ENCODE measurements around the gene PRRT1.
A peak's percentile ranks its signal among the peaks of the same experiment; 100 is the strongest.
"Not testable (repeated sequence)": the region's sequence is repeated elsewhere in the genome, so short reads cannot be mapped to it uniquely, and the experiment has no call there.

Gene PRRT1

GRCh38 chr6:32187725-32188380, 36.1 kb upstream of the PRRT1 start:
- not testable (repeated sequence) for DNase-seq

DNA sequence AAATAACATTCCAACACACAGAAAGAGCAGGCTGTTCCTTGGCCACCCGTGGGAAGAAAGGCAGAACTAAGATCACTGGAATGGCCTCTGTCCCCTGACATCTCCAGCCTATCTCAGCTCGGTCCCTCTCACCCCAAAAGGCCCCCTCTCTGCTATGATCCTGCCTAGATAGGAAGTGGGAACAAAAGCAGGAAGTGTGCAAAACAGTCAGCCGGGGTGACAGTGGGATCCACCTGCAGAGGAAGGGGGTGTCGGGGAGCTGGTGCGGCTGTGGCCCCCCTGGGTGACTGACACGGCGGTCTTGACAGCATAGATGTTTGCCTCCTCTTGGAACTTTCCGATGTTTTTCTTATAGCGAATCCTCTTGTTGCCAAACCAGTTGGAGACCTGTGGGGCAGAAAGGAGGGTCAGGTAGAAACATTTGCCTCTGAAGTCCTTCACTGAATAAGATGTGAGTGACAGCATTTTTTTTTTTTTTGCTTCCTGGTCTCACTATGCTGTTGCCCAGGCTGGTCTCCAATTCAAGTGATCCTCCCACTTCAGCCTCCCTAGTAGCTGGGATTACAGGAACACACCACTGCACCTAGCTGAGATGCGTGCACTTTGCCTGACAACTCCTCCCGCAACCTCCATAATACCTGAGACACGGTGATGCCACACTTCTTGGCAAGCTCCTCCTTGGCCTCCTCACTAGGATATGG, 35.4 kb upstream of the PRRT1 start:
- no peak for DNase-seq

- not testable (repeated sequence) for DNase-seq
These were observed 34.6 kb upstream of the PRRT1 start for GRCh38 chr6:32186151-32186840.

DNA sequence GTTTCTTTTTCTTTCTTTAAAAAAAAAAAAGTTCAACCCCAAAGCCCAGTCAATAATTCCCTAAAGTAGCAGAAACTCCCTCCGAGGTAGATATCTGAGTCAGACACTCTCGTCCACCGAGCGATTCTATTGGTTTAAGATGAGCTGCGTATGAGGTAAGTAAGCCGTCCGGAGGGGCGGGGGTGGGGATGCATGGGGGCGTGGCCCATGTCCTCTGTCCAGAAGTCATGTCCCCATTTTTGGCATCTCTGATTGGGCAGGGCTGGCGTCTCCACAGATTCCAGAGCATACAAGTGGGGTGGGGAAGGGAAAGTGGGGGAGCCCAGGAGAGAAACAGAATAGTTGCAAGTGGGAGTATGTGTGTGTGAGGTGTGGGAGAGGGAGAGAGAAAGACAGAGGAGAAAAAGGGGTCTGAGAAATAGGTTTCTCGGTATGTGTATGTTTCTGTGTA, 34.0 kb upstream of the PRRT1 start:
- DNase-seq: not testable (repeated sequence)

- DNase-seq: no peak
These were observed 32.4 kb upstream of the PRRT1 start, which contains the start of gene AGER for GRCh38 chr6:32184084-32184640. Gene AGER, minus strand, starts transcription at chr6:32184253. Its CDS starts 31 bp downstream, at chr6:32184222.

DNA sequence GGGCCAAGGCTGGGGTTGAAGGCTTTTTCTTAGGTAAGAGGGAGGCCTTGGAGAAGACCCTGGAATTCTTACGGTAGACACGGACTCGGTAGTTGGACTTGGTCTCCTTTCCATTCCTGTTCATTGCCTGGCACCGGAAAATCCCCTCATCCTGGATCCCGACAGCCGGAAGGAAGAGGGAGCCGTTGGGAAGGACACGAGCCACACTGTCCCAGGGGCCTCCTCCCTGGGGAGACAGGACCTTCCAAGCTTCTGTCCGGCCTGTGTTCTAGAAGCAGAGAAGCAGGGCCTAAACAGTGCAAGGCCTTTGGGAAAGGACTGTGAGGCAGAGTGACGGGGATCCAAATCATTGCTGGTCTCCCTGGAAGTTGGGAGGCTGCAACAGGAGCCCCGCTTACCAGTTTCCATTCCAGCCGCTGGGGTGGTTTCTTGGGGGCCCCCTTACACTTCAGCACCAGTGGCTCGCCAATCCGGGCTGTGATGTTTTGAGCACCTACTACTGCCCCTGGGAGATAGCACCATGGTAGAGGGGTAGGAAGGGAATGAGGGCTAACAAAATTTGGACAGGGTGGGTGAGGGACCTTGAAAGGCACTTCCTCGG, 31.8 kb upstream of the PRRT1 start:
- DNase-seq: no peak

GRCh38 chr6:32183030-32183429, 31.3 kb upstream of the PRRT1 start:
- no peak for DNase-seq

- DNase-seq: no peak
These were observed 30.8 kb upstream of the PRRT1 start for GRCh38 chr6:32182555-32182981.

DNA sequence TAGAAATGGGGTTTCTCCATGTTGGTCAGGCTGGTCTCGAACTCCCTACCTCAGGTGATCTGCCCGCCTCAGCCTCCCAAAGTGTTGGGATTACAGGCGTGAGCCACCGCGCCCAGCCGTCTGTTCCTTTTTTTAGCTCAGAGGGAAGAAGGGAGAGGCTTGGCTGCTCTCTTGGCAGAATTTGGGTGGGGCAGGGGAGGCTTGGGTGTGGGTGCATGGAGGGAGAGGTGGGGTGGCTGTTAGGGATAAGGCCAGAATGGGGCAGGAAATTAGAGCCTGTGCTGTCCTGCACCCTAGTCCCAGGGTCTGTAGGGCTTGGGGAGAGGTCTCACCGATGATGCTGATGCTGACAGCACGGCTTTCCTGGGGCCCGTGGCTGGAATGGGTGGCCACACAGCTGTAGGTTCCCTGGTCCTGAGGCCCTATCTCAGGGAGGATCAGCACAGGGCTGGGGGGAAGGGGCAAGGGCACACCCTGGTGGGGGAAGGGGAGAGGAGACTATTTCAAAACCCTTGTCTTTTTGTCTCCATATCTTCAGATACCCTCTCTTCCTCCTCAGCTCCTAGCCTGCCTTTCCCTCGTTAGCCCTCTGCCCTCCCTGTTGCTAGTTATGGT, 30.3 kb upstream of the PRRT1 start:
- DNase-seq: no peak

DNA sequence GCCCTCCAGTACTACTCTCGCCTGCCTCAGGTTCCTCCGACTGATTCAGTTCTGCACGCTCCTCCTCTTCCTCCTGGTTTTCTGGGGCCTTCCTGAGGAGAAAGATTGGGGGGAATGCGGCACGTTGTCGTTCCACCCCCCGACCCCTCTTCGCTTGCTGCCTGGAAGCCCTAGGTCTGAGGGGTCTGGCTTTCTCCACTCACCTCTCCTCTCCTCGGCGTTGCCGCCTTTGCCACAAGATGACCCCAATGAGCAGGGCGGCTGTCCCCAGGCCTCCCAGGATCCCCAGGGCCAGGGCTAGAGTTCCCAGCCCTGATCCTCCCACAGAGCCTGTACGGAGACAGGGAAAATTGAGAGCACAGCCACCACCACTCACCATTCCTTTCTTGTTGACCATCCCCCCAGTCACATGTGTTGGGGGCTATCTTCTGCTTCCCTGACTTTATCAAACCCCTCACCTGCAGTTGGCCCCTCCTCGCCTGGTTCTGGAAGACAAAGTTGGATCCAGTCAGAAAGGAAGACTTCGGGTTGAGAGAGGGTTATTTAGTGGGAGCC, 29.5 kb upstream of the PRRT1 start:
- DNase-seq: no peak

DNA sequence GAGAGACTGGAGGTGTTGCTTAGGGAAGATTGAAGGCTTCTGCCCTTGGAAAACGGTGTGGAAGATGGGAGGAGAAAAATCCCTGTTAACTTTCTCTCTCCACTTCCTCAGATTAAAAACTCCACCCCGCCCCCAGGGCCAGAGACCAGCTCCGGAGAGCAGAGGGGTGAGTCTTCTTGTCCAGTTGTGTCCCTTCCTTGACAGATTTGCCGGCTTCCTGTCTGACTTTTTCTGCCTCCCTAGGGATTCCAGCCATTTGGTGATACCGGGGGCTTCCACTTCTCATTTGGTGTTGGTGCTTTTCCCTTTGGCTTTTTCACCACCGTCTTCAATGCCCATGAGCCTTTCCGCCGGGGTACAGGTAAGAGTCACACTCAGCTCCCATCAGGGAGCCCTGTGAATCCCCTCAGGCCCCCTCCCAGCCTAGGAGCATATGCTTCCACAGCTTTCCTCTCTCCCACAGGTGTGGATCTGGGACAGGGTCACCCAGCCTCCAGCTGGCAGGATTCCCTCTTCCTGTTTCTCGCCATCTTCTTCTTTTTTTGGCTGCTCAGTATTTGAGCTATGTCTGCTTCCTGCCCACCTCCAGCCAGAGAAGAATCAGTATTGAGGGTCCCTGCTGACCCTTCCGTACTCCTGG, 28.1 kb upstream of the PRRT1 start:
- DNase-seq: no peak

- DNase-seq: no peak
These were observed 27.1 kb upstream of the PRRT1 start for GRCh38 chr6:32178547-32179440.

GRCh38 chr6:32177788-32178546, 26.2 kb upstream of the PRRT1 start, which contains the start of gene RNF5:
Gene RNF5, plus strand, starts transcription at chr6:32178405. Its CDS starts 107 bp downstream, at chr6:32178512.
- DNase-seq: peak; percentile 99

GRCh38 chr6:32177183-32177787, 25.5 kb upstream of the PRRT1 start:
- no peak for DNase-seq

DNA sequence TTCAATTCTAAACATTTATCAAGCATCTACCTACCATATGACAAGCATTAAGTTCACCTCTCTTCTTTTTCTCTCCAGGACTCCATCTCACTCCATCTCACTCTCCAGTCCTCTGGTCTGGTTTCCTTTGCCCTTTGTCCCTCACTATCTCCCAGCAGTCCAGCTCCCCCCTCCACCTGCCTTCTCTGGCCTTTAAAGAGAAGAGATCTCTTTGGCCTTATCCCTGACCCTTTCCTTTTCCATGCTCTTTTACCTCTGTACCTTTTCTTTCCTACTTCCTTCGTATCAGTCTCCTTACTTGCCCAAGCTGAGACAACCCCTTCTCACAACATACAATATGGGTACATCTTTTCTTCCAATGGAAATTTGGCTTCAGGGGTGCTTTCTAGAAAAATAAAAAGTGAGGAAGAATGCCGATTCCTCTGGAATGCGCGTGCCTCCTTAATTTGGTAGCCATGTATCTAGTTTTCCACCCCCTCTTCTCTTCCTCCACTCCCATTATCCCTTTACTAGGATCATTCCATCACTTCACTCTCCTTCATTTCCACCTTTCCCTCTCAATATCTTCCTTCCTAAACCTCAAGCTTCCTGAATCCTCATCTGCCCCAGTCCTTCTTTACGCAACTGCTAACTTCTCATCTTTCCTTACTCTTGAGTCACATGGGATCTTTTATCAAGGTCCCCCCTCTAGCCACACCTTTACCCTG, 24.9 kb upstream of the PRRT1 start:
- DNase-seq: no peak

DNA sequence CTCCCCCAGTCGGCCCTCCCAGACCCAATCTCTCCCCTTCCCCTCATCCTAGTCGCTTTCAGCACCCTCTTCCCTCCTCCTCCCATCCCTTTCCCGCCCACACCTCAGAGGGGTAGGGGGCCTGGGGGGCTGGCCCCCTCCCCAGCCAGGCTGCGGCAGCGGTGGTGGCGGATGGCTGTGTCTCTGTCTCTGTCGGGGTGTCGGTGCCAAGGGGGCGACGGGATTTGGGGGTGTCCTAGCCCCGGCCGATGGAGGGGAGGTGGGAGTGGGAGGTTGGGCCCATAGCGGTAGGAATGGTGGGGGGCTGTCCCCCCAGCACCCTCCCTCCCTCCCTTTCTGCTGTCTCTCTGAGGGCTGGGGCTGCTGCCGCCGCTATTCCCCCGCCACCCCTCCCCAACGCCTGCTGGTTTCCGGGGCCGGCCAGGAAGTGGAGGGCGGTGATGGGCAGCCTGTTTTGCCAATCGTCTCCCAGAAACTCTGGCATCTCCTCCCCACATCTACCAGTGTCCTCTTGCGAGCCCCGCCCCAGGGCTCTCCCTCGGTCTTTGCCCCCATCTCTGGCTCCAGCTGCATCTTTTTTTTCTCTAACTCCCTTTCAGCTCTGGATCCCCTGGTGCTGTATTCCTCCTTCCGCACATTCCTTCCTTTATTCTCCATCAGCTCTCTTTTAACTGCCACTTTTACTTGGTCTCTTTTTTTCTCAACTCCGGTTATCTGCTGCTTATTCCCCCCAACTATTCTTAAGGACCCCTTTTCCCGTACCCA, 24.2 kb upstream of the PRRT1 start, which contains the start of gene AGPAT1:
AGPAT1 (minus strand) TSS at position 374 of the 765 bp plus-strand sequence. CDS start 4,588 bp downstream, outside the sequence.
- DNase-seq: peak; percentile 84

DNA sequence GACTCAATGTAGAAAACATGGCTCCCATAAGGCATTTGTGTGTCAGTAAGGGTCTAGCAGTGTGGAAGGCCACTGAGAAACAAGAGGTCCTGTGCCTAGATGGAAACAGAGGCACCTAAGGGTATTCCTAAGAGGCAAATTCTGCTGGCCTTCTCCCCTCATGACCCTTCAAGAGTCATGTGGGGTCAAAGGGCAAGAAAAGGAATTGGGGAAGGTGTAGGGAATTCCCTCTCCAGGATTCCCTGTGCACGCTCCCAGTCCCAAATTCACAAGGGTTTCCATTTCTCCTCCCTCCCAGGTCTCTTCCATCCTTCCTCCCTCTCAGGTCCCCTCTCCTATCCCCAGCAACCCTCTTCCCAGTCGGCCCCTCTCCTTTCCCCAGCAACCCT, 23.6 kb upstream of the PRRT1 start:
- DNase-seq: no peak

- no peak for DNase-seq
These were observed 22.7 kb upstream of the PRRT1 start for GRCh38 chr6:32174416-32174815.

Data from NCI-H1048 (cell line).